ENCODE results near the gene PTPRG. TPM values are rescaled to one million over a fixed set of nuclear protein-coding genes. Genes with fewer than 3 reads are reported as not detected.
"Not testable (repeated sequence)": the region's sequence is repeated elsewhere in the genome, so short reads cannot be mapped to it uniquely, and the experiment has no call there.

The PTPRG gene
- total and polyA plus RNA-seq, 2 experiments from 2014 or later, result 8.5 to 34.9 TPM

GRCh38 chr3:61538486-61538885 is 22.9 kb upstream of the PTPRG start:
- no peaks in the 10 kb centered on the region for H3K27me3 ChIP-seq
- H3K4me1 ChIP-seq (ENCODE audit: insufficient read depth), result no peaks in the 10 kb centered on the region
- no peak overlapping the region for H3K4me2 ChIP-seq
- TF ChIP-seq EZH2 (IDR thresholded peaks at IDR 0.05; ENCODE audit: borderline replicate concordance), result no peak
- TF ChIP-seq EZH2phosphoT487 (IDR thresholded peaks at IDR 0.05; ENCODE audit: low read depth, severe bottlenecking, unreplicated experiment), result no peak
- TF ChIP-seq CTCF (IDR thresholded peaks at IDR 0.05; ENCODE audit: poor library complexity), result no peak
- H3K27ac ChIP-seq, result no peak overlapping the region
- H2AFZ ChIP-seq, result no peak overlapping the region
- WGBS (ENCODE audit: low lambda C conversion rate, missing lambda C conversion rate), result 94% methylated on average over 5 of the region's 5 CpGs
- no peak for DNase-seq (ENCODE audit: low spot score)
- H3K9me2 ChIP-seq (replicated peaks; ENCODE audit: insufficient read depth), result no peaks in the 10 kb centered on the region
- no peaks in the 10 kb centered on the region for H3K79me2 ChIP-seq
- H3K36me3 ChIP-seq (replicated peaks; ENCODE audit: insufficient read depth, low read depth), result no peaks in the 10 kb centered on the region
- H3K9me3 ChIP-seq (ENCODE audit: low read depth), result no peaks in the 10 kb centered on the region
- no peaks in the 10 kb centered on the region for H4K20me1 ChIP-seq (ENCODE audit: insufficient read depth, poor library complexity, severe bottlenecking)
- H3K4me3 ChIP-seq, result no peak overlapping the region

DNA sequence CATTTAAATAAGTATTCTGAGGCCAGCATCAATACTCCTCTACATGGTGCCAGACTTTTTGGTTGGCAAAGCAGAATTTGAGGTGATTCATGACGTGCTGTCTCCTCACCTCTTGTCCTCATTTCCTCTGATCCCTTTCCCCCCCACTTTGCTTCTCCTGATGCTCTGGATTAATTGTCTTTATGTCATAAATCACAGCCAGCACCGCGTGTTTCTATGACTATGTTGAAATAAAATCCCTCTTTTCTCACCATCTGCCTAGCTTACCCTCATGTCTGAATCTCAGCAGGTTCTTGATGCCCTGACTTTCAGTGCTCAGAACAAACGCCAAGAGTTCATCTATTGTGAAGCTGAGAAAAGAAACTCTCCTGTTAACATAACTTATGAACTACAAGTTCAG is 19.7 kb upstream of the PTPRG start:
- no peak for DNase-seq (ENCODE audit: low spot score)
- WGBS (ENCODE audit: low lambda C conversion rate, missing lambda C conversion rate), result 74% methylated on average over 4 of the region's 4 CpGs
- no peaks in the 10 kb centered on the region for H3K9me2 ChIP-seq (replicated peaks; ENCODE audit: insufficient read depth)
- no peaks in the 10 kb centered on the region for H3K79me2 ChIP-seq
- H2AFZ ChIP-seq, result no peak overlapping the region
- H3K36me3 ChIP-seq (replicated peaks; ENCODE audit: insufficient read depth, low read depth), result no peaks in the 10 kb centered on the region
- TF ChIP-seq CTCF (IDR thresholded peaks at IDR 0.05; ENCODE audit: poor library complexity), result no peak
- no peak for TF ChIP-seq EZH2 (IDR thresholded peaks at IDR 0.05; ENCODE audit: borderline replicate concordance)
- no peak for TF ChIP-seq EZH2phosphoT487 (IDR thresholded peaks at IDR 0.05; ENCODE audit: low read depth, severe bottlenecking, unreplicated experiment)
- H3K9me3 ChIP-seq (ENCODE audit: low read depth), result no peaks in the 10 kb centered on the region
- no peak overlapping the region for H3K4me3 ChIP-seq
- no peaks in the 10 kb centered on the region for H3K27me3 ChIP-seq
- no peak overlapping the region for H3K4me2 ChIP-seq
- H4K20me1 ChIP-seq (ENCODE audit: insufficient read depth, poor library complexity, severe bottlenecking), result no peaks in the 10 kb centered on the region
- H3K27ac ChIP-seq, result no peak overlapping the region
- H3K4me1 ChIP-seq (ENCODE audit: insufficient read depth), result no peaks in the 10 kb centered on the region

DNA sequence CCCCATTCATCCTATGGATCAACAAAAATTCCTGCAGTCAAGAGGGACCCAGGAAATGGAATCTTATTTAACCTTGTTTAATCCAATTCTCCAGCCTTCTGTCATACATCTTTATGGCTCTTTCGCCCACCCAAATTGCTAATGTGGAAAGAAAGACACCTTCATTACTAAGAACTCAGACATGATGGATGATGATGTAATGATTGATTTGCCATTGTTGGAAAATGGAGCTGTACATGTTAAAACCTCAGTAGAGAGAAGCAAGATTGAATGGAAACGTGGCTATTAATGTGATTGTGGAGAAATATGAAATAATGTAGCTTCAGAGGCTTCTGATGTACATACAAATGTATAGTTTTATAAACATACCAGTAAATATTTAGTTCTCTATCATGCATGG is 15.7 kb upstream of the PTPRG start:
- H3K9me3 ChIP-seq (ENCODE audit: low read depth), result no peaks in the 10 kb centered on the region
- WGBS (ENCODE audit: low lambda C conversion rate, missing lambda C conversion rate), result 79% methylated on average over 2 of the region's 2 CpGs
- DNase-seq (ENCODE audit: low spot score), result no peak
- H3K4me2 ChIP-seq, result no peak overlapping the region
- H3K27me3 ChIP-seq, result no peaks in the 10 kb centered on the region
- no peak for TF ChIP-seq EZH2 (IDR thresholded peaks at IDR 0.05; ENCODE audit: borderline replicate concordance)
- no peak for TF ChIP-seq EZH2phosphoT487 (IDR thresholded peaks at IDR 0.05; ENCODE audit: low read depth, severe bottlenecking, unreplicated experiment)
- TF ChIP-seq CTCF (IDR thresholded peaks at IDR 0.05; ENCODE audit: poor library complexity), result no peak
- no peak overlapping the region for H2AFZ ChIP-seq
- H3K79me2 ChIP-seq, result no peaks in the 10 kb centered on the region
- H3K27ac ChIP-seq, result no peak overlapping the region
- H3K4me1 ChIP-seq (ENCODE audit: insufficient read depth), result no peaks in the 10 kb centered on the region
- H4K20me1 ChIP-seq (ENCODE audit: insufficient read depth, poor library complexity, severe bottlenecking), result no peaks in the 10 kb centered on the region
- no peaks in the 10 kb centered on the region for H3K36me3 ChIP-seq (replicated peaks; ENCODE audit: insufficient read depth, low read depth)
- H3K4me3 ChIP-seq, result no peak overlapping the region
- no peaks in the 10 kb centered on the region for H3K9me2 ChIP-seq (replicated peaks; ENCODE audit: insufficient read depth)

DNA sequence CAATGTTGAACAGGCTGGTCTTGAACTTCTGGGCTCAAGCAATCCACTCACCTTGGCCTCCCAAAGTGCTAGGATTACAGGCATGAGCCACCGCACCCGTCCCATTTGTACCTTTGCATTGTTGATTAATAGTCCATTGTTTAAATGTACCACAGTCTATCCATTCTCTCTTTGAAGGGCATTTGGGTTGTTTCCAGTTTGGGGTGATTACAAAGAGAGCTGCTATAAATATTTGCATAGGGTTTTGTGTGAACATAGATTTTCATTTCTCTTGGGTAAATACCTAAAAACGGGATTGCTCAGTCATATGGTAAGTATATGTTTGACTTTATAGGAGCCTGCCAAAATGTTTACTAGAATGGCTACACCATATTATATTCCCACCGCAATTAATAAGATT is 13.7 kb upstream of the PTPRG start:
- no peak for DNase-seq (ENCODE audit: low spot score)
- H3K9me2 ChIP-seq (replicated peaks; ENCODE audit: insufficient read depth), result no peaks in the 10 kb centered on the region

GRCh38 chr3:61552704-61553103 is 8.7 kb upstream of the PTPRG start:
- H3K4me2 ChIP-seq; H3K4me3 ChIP-seq; H3K4me1 ChIP-seq (ENCODE audit: insufficient read depth); H3K36me3 ChIP-seq (replicated peaks; ENCODE audit: insufficient read depth, low read depth); H3K27ac ChIP-seq; H4K20me1 ChIP-seq (ENCODE audit: insufficient read depth, poor library complexity, severe bottlenecking); DNase-seq (ENCODE audit: low spot score); H3K9me2 ChIP-seq (replicated peaks; ENCODE audit: insufficient read depth); H3K9me3 ChIP-seq (ENCODE audit: low read depth); H3K79me2 ChIP-seq; H3K27me3 ChIP-seq; H2AFZ ChIP-seq: not testable (repeated sequence)
- 91% methylated on average over 8 of the region's 8 CpGs for WGBS (ENCODE audit: low lambda C conversion rate, missing lambda C conversion rate)

More for the DNA sequence above, 13.7 kb upstream of the PTPRG start:
- H3K4me1 ChIP-seq (ENCODE audit: insufficient read depth), result no peaks in the 10 kb centered on the region
- no peak overlapping the region for H3K4me3 ChIP-seq
- H3K9me3 ChIP-seq (ENCODE audit: low read depth), result no peaks in the 10 kb centered on the region
- TF ChIP-seq EZH2phosphoT487 (IDR thresholded peaks at IDR 0.05; ENCODE audit: low read depth, severe bottlenecking, unreplicated experiment), result no peak
- TF ChIP-seq CTCF (IDR thresholded peaks at IDR 0.05; ENCODE audit: poor library complexity), result no peak
- no peak for TF ChIP-seq EZH2 (IDR thresholded peaks at IDR 0.05; ENCODE audit: borderline replicate concordance)
- H3K36me3 ChIP-seq (replicated peaks; ENCODE audit: insufficient read depth, low read depth), result no peaks in the 10 kb centered on the region
- H3K27ac ChIP-seq, result no peak overlapping the region
- no peak overlapping the region for H3K4me2 ChIP-seq
- WGBS (ENCODE audit: low lambda C conversion rate, missing lambda C conversion rate), result 73% methylated on average over 4 of the region's 4 CpGs
- no peaks in the 10 kb centered on the region for H4K20me1 ChIP-seq (ENCODE audit: insufficient read depth, poor library complexity, severe bottlenecking)
- H2AFZ ChIP-seq, result no peak overlapping the region
- no peaks in the 10 kb centered on the region for H3K27me3 ChIP-seq
- no peaks in the 10 kb centered on the region for H3K79me2 ChIP-seq
